Keratinocyte (primary cell): ENCODE data around the gene TBCD. TPM values are rescaled to one million over a fixed set of nuclear protein-coding genes. Genes with fewer than 3 reads are reported as not detected.

Source experiments
- DNase-seq: peaks from one replicate; pipeline ENCODE4 v3.0.0-alpha.2; 2011; ENCODE audit warnings: low read depth, missing footprints, low spot score
- FAIRE-seq: peaks from 2 replicates; lab custom pipeline; 2011; peaks lifted over from hg19 to GRCh38; lab: Jason Lieb, UNC
- H2AFZ ChIP-seq: 2 replicates; pipeline ENCODE4 v1.6.0; 2012; ENCODE audit warnings: low read length, control low read depth, inconsistent platforms; ENCODE audit not compliant: control insufficient read depth
- H3K27ac ChIP-seq: 2 replicates; pipeline ENCODE4 v1.5.1; 2011; ENCODE audit warnings: low read length; ENCODE audit not compliant: control insufficient read depth, insufficient read depth
- H3K27me3 ChIP-seq: 3 replicates; pipeline ENCODE4 v1.6.0; 2011; ENCODE audit warnings: low read length; ENCODE audit not compliant: control insufficient read depth, insufficient read depth; ENCODE audit errors: extremely low read depth
- H3K36me3 ChIP-seq, 2 experiments: 2 replicates in 1 of 2; 3 replicates in 1 of 2; pipeline ENCODE4 v1.5.1; 2011; ENCODE audit warnings: low read length in 2 of 2, mild to moderate bottlenecking in 1 of 2; ENCODE audit not compliant: control insufficient read depth in 2 of 2, insufficient read depth in 2 of 2; ENCODE audit errors: extremely low read depth in 1 of 2
- H3K4me1 ChIP-seq: 3 replicates; pipeline ENCODE4 v1.5.1; 2011; ENCODE audit warnings: low read length; ENCODE audit not compliant: control insufficient read depth, insufficient read depth; ENCODE audit errors: extremely low read depth
- H3K4me2 ChIP-seq: 3 replicates; pipeline ENCODE4 v1.6.0; 2011; ENCODE audit warnings: low read depth, low read length; ENCODE audit not compliant: control insufficient read depth, insufficient read depth; ENCODE audit errors: extremely low read depth
- H3K4me3 ChIP-seq, 3 experiments: fragments of 200-600 bp in 1 of 3; sonication (generic) in 1 of 3; 2 replicates in 2 of 3; 3 replicates in 1 of 3; pipeline ENCODE4 v1.5.1; 2011 to 2016; ENCODE audit warnings: low read length in 3 of 3, mild to moderate bottlenecking in 3 of 3, control low read depth in 2 of 3, inconsistent platforms in 1 of 3, low read depth in 1 of 3, mixed read lengths in 1 of 3, mixed run types in 1 of 3, moderate library complexity in 1 of 3; ENCODE audit not compliant: control insufficient read depth in 2 of 3, insufficient read depth in 2 of 3; ENCODE audit errors: extremely low read depth in 1 of 3
- H3K79me2 ChIP-seq: 2 replicates; pipeline ENCODE4 v1.6.0; 2012; ENCODE audit warnings: low read length; ENCODE audit not compliant: control insufficient read depth, insufficient read depth
- H3K9ac ChIP-seq: 3 replicates; pipeline ENCODE4 v1.6.0; 2011; ENCODE audit warnings: low read length; ENCODE audit not compliant: control insufficient read depth, insufficient read depth; ENCODE audit errors: extremely low read depth
- H3K9me1 ChIP-seq: 3 replicates; pipeline ENCODE4 v1.6.0; 2011; ENCODE audit warnings: low read length; ENCODE audit not compliant: control insufficient read depth, insufficient read depth; ENCODE audit errors: extremely low read depth
- H3K9me3 ChIP-seq: 2 replicates; pipeline ENCODE4 v1.5.1; 2012; ENCODE audit warnings: low read depth, low read length; ENCODE audit not compliant: control insufficient read depth
- H4K20me1 ChIP-seq: 3 replicates; pipeline ENCODE4 v1.6.0; 2011; ENCODE audit warnings: low read length; ENCODE audit not compliant: control insufficient read depth, insufficient read depth; ENCODE audit errors: extremely low read depth
- EZH2 ChIP-seq: IDR thresholded peaks from one replicate; pipeline ENCODE4 v1.6.1; 2012; ENCODE audit warnings: inconsistent platforms, mild to moderate bottlenecking, low read length, moderate library complexity
- dilution Hi-C: fragments of 300-500 bp; cut with MboI; formaldehyde crosslinking; loops from one replicate; pipeline ENCODE4 v1.7.0; 2020; ENCODE audit warnings: low sequenced_read_pairs; ENCODE audit not compliant: extremely low pct_ligation_motif_present
- polyA plus RNA-seq, 5 experiments: library from polyadenylated mRNA; depleted of rRNA in 3 of 5; stranded (reverse) in 3 of 5; stranded (forward) in 1 of 5; unstranded in 1 of 5; fragments of >200 nt; gene quantifications; 1 replicate in 1 of 5; 2 replicates in 3 of 5; 3 replicates in 1 of 5; pipeline versions ENCODE4 v1.2.1 to v1.2.3, GENCODE V29; 2011 to 2012; ENCODE audit warnings: missing spikeins in 2 of 5, low read depth in 1 of 5, low replicate concordance in 1 of 5
- TF ChIP-seq, protein P1 (sequence below), 3 experiments: IDR thresholded peaks in 1 of 3; conservative IDR thresholded peaks in 1 of 3; optimal IDR thresholded peaks in 1 of 3; 2 replicates in 2 of 3; 3 replicates in 1 of 3; pipeline versions ENCODE3 to v1.5.1; 2011; ENCODE audit warnings: low read length in 3 of 3, mild to moderate bottlenecking in 3 of 3, moderate library complexity in 2 of 3, control low read depth in 1 of 3, inconsistent platforms in 1 of 3; ENCODE audit not compliant: insufficient read depth in 2 of 3; ENCODE audit errors: extremely low read depth in 1 of 3

TBCD gene
- polyA plus RNA-seq, 1 donor (not counting 4 experiments of a cell fraction or from before 2014, with no cell fraction given), result 36.2 TPM

DNA sequence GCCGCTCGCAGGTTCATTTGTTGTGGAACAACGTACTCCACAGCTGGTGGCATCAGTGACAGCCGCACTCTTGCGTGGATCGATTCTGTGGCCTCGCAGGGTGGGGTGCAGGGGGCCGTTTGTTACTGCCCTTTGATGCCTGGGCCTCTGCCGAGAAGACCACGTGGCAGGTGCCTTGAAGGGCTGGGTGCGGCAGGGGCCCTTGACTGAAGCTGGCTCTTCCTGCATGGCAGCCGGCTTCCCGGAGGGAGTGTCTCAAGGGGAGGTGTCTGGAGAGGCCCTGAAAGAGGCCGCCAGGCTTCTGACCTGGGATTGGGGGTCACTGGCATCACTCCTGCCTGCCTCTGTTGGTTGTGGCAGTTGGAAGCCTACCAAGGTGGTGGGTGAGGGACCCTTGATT is 43.8 kb downstream of the TBCD start:
- TF ChIP-seq, protein P1, sequence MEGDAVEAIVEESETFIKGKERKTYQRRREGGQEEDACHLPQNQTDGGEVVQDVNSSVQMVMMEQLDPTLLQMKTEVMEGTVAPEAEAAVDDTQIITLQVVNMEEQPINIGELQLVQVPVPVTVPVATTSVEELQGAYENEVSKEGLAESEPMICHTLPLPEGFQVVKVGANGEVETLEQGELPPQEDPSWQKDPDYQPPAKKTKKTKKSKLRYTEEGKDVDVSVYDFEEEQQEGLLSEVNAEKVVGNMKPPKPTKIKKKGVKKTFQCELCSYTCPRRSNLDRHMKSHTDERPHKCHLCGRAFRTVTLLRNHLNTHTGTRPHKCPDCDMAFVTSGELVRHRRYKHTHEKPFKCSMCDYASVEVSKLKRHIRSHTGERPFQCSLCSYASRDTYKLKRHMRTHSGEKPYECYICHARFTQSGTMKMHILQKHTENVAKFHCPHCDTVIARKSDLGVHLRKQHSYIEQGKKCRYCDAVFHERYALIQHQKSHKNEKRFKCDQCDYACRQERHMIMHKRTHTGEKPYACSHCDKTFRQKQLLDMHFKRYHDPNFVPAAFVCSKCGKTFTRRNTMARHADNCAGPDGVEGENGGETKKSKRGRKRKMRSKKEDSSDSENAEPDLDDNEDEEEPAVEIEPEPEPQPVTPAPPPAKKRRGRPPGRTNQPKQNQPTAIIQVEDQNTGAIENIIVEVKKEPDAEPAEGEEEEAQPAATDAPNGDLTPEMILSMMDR (optimal IDR thresholded peaks at IDR 0.05 in 1 of 3, IDR thresholded peaks at IDR 0.05 in 1 of 3, conservative IDR thresholded peaks at IDR 0.05 in 1 of 3; ENCODE audit: extremely low read depth in 1 of 3, insufficient read depth in 2 of 3, low read length in 3 of 3), result no peak
- TF ChIP-seq EZH2, result no peak
- H3K27ac ChIP-seq, result no peak overlapping the region

DNA sequence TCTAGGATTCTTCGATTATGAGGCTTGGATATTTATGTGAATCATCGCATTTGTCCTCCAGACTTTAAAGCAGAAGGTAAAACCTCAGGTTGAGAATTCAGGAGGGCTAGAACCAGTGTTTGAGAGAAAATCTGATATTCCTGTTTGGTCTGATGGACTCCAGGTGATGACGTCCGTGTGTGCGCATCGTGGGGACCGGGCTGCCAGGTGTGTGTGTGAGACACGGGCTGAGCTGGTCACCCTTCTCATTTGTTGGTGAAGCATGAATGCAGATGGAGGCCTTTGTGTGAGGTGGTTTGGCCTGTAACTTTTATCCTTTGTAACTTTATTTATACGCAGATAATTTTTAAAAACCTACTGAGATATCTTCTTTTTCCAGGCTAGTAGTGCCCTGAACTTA is 45.2 kb downstream of the TBCD start:
- FAIRE-seq (no peak), DNase-seq (no peak)
- no peaks in the 10 kb centered on the region for H3K27me3 ChIP-seq
- peaks cover 6 to 28% of the 10 kb centered on the region in 2 experiments for H3K36me3 ChIP-seq
- no peaks in the 10 kb centered on the region for H3K9me1 ChIP-seq
- peaks cover 32% of the 10 kb centered on the region for H3K79me2 ChIP-seq
- H2AFZ ChIP-seq, result no peak overlapping the region
- H4K20me1 ChIP-seq, result peaks cover 4% of the 10 kb centered on the region
- TF ChIP-seq, protein P1 (optimal IDR thresholded peaks at IDR 0.05 in 1 of 3, IDR thresholded peaks at IDR 0.05 in 1 of 3, conservative IDR thresholded peaks at IDR 0.05 in 1 of 3; ENCODE audit: extremely low read depth in 1 of 3, insufficient read depth in 2 of 3, low read length in 3 of 3), result no peak
- TF ChIP-seq EZH2, result no peak
- no peaks in the 10 kb centered on the region for H3K9me3 ChIP-seq
- H3K4me3 ChIP-seq, result no peak overlapping the region
- H3K9ac ChIP-seq, result no peak overlapping the region
- no peak overlapping the region for H3K27ac ChIP-seq
- H3K4me2 ChIP-seq, result no peak overlapping the region
- dilution Hi-C loops, result no loop called here
- no peaks in the 10 kb centered on the region for H3K4me1 ChIP-seq

More for the DNA sequence above, 43.8 kb downstream of the TBCD start:
- H3K4me1 ChIP-seq, result no peaks in the 10 kb centered on the region
- peaks cover 28% of the 10 kb centered on the region for H3K79me2 ChIP-seq
- H3K9me1 ChIP-seq, result no peaks in the 10 kb centered on the region
- DNase-seq, result no peak
- H3K36me3 ChIP-seq, result peaks cover 8 to 25% of the 10 kb centered on the region in 2 experiments
- H3K27me3 ChIP-seq, result no peaks in the 10 kb centered on the region
- peaks cover 4% of the 10 kb centered on the region for H4K20me1 ChIP-seq
- FAIRE-seq, result no peak
- H2AFZ ChIP-seq, result no peak overlapping the region
- H3K4me3 ChIP-seq, result no peak overlapping the region
- dilution Hi-C loops, result no loop called here
- H3K9me3 ChIP-seq, result no peaks in the 10 kb centered on the region
- H3K9ac ChIP-seq, result no peak overlapping the region
- H3K4me2 ChIP-seq, result no peak overlapping the region
